ENCODE measurements around the gene ADAM17.

The ADAM17 gene

DNA sequence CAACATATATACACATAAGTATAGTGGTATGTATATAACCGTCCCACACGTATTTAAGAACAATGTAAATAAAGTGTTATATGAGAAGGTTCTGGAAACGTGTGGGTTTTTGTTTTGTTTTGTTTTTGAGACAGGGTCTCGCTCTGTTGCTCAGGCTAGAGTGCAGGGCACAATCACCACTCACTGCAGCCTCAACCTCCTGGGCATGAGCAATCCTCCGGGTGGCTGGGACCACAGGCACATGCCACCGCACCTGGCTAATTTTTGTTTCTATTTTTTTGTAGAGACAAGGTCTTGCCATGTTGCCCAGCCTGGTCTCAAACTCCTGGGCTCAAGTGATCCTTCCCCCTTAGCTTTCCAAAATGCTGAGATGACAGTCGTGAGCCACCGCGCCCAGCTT, 6.2 kb downstream of the ADAM17 start:
- TF ChIP-seq CTCF (IDR thresholded peaks at IDR 0.05) = no peak
- Histone ChIP-seq H3K4me2 (ENCODE audit: low read length) (no peak overlapping the region), H3K4me1 (peaks cover 16% of the 10 kb centered on the region), H3K27ac (no peak overlapping the region), H3K27me3 (ENCODE audit: control insufficient read depth, insufficient read depth, low read length) (no peaks in the 10 kb centered on the region), H3K9me3 (ENCODE audit: control insufficient read depth, low read length) (no peaks in the 10 kb centered on the region), H3K36me3 (ENCODE audit: control insufficient read depth, insufficient read depth, low read length) (no peaks in the 10 kb centered on the region), H2AFZ (no peak overlapping the region), H3K79me2 (peaks cover 83% of the 10 kb centered on the region), H3K4me3 (ENCODE audit: low read depth, low read length) (no peak overlapping the region), H3K9ac (no peak overlapping the region)

GRCh38 chr2:9548506-9548905, 7.1 kb downstream of the ADAM17 start:
- no peak overlapping the region for H3K4me2 ChIP-seq (ENCODE audit: low read length)
- H3K79me2 ChIP-seq = peaks cover 85% of the 10 kb centered on the region
- H2AFZ ChIP-seq = no peak overlapping the region
- no peaks in the 10 kb centered on the region for H3K9me3 ChIP-seq (ENCODE audit: control insufficient read depth, low read length)
- no peak overlapping the region for H3K9ac ChIP-seq
- no peaks in the 10 kb centered on the region for H3K27me3 ChIP-seq (ENCODE audit: control insufficient read depth, insufficient read depth, low read length)
- no peak for TF ChIP-seq CTCF (IDR thresholded peaks at IDR 0.05)
- no peak overlapping the region for H3K4me3 ChIP-seq (ENCODE audit: low read depth, low read length)
- H3K27ac ChIP-seq = no peak overlapping the region
- H3K4me1 ChIP-seq = peaks cover 16% of the 10 kb centered on the region
- no peaks in the 10 kb centered on the region for H3K36me3 ChIP-seq (ENCODE audit: control insufficient read depth, insufficient read depth, low read length)

- no peak for TF ChIP-seq CTCF (IDR thresholded peaks at IDR 0.05)
- peaks cover 80% of the 10 kb centered on the region for H3K79me2 ChIP-seq
- H3K36me3 ChIP-seq (ENCODE audit: control insufficient read depth, insufficient read depth, low read length) = no peaks in the 10 kb centered on the region
- no peaks in the 10 kb centered on the region for H3K27me3 ChIP-seq (ENCODE audit: control insufficient read depth, insufficient read depth, low read length)
- H3K4me2 ChIP-seq (ENCODE audit: low read length) = no peak overlapping the region
- no peak overlapping the region for H2AFZ ChIP-seq
- peaks cover 11% of the 10 kb centered on the region for H3K4me1 ChIP-seq
- no peak overlapping the region for H3K4me3 ChIP-seq (ENCODE audit: low read depth, low read length)
- H3K9me3 ChIP-seq (ENCODE audit: control insufficient read depth, low read length) = no peaks in the 10 kb centered on the region
- H3K9ac ChIP-seq = no peak overlapping the region
- H3K27ac ChIP-seq = no peak overlapping the region
Measured at GRCh38 chr2:9547262-9547991, 8.2 kb downstream of the ADAM17 start.

- no peak overlapping the region for H3K9ac ChIP-seq
- peaks cover 8% of the 10 kb centered on the region for H3K4me1 ChIP-seq
- H3K27me3 ChIP-seq (ENCODE audit: control insufficient read depth, insufficient read depth, low read length) = no peaks in the 10 kb centered on the region
- no peak overlapping the region for H3K27ac ChIP-seq
- no peak overlapping the region for H3K4me3 ChIP-seq (ENCODE audit: low read depth, low read length)
- H3K9me3 ChIP-seq (ENCODE audit: control insufficient read depth, low read length) = no peaks in the 10 kb centered on the region
- no peaks in the 10 kb centered on the region for H3K36me3 ChIP-seq (ENCODE audit: control insufficient read depth, insufficient read depth, low read length)
- H3K79me2 ChIP-seq = peaks cover 76% of the 10 kb centered on the region
- TF ChIP-seq CTCF (IDR thresholded peaks at IDR 0.05) = no peak
- no peak overlapping the region for H3K4me2 ChIP-seq (ENCODE audit: low read length)
- no peak overlapping the region for H2AFZ ChIP-seq
Measured at GRCh38 chr2:9545502-9545901, 10.1 kb downstream of the ADAM17 start.

DNA sequence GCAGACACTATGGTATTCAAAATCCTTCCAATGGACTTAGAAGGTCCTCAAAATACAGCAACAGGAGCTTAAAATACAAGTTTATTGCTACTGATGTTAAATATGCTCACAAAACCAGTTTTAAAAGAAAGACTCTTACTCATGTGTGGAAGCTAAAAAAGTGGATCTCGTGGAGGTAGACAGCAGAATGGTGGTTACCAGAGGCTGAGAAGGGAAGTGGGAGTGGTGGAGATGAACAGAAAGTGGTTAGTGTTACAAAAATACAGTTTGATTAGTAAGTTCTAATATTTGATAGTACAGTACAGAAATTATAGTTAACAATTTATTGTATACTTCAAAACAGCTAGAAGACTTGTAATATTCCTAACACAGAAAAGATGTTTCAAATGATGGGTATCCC, 12.1 kb downstream of the ADAM17 start:
- Histone ChIP-seq H3K9me3 (ENCODE audit: control insufficient read depth, low read length) (no peaks in the 10 kb centered on the region), H3K4me2 (ENCODE audit: low read length) (no peak overlapping the region), H3K27me3 (ENCODE audit: control insufficient read depth, insufficient read depth, low read length) (no peaks in the 10 kb centered on the region), H3K4me3 (ENCODE audit: low read depth, low read length) (no peak overlapping the region), H3K27ac (no peak overlapping the region), H3K4me1 (peaks cover 8% of the 10 kb centered on the region), H2AFZ (no peak overlapping the region), H3K79me2 (peaks cover 59% of the 10 kb centered on the region), H3K9ac (no peak overlapping the region), H3K36me3 (ENCODE audit: control insufficient read depth, insufficient read depth, low read length) (no peaks in the 10 kb centered on the region)
- TF ChIP-seq CTCF (IDR thresholded peaks at IDR 0.05) = no peak
